HG02870 (cell line): ENCODE measurements around the gene TSC22D2.

Source experiments
- ATAC-seq: cut with Tn5 transposase; IDR thresholded peaks from one replicate; pipeline ENCODE4 v1.9.1; 2021; ENCODE audit warnings: mild to moderate bottlenecking, moderate library complexity; ENCODE audit not compliant: unreplicated experiment

TSC22D2 gene

DNA sequence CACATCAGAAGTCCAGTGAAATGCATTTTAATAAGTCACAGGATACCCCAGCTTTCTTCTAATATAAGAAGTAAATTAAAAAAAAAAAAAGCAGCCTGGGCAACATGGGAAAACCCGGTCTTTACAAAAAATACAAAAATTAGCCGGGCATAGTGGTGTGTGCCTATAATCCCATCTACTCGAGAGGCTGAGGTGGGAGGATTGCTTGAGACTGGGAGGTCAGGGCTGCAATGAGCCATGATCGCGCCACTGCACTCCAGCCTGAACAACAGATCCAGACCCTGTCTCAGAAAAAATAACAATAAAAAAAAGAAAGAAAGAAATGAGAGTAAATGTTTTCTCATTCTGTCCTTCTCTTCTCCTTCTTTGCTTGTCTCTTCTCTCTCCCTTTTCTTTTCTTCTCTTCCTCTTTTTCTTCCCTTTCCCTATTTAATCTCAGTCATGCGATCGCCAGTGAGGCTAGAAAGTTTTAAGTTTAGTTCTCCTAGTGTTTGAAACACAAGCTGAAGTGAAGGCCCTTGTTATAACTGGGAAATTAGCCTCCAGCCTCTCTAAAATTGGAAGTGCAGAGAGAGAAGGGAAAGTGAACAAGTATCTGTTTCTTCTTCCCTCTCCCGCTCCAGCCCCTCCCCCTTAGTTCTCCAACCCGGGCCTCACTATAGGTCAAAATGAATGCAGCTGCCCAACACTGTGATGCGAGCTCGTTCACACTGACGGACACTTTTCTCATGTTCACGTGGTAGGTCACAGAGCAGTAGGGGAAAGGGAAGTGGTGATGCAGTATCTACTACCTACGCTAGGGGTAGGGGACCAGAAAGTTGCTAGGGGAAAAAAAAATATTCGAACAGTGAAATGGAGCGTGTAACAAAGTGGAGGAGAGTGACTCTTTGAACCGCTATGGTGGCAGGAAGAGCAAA lies 23.5 kb upstream of the TSC22D2 start:
- peak; percentile 98 for ATAC-seq

DNA sequence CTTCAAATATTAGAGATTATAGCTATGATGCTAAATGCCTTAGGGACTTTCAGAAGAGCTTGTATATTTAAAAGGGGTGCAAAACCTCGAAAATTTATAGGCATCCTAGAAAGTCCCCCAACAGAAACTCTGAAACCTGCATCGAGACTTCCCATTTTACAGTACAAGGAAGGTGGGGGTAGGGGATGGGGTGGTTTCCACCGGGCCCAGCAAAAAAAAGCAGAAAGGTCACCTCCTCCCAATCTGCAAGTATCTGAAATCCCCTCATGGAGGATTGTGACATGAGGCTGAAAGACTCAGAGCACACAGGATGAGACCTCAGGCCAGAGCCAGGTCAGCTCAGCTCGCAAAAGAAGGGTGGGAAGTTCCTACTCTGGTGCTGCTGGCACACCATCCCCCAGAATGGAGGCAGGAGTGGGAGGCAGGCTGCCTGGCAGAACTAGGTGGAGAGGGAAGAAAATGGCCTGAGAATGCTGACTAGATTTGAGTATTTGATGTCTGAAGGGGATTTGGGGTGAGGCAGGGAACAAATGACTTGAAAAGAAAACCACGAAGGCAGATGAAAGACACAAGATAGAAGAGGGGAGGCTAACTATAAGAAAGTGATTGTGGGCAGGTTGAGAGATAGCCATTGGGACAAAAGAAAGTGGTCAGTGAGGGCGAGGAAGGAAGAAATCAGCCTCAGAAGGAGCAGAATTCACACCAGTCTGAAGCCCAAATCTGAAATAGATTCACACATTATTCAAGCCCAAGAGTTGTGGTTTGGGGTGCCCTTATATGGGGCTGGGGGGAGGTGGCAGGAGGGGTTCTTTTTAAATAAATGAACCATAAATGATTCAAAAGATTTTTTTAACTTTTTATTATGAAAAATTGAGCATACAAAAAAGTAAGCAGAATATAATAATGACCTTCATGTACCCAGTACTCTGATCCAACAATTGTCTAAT lies 22.5 kb upstream of the TSC22D2 start:
- ATAC-seq, result peak; percentile 37

DNA sequence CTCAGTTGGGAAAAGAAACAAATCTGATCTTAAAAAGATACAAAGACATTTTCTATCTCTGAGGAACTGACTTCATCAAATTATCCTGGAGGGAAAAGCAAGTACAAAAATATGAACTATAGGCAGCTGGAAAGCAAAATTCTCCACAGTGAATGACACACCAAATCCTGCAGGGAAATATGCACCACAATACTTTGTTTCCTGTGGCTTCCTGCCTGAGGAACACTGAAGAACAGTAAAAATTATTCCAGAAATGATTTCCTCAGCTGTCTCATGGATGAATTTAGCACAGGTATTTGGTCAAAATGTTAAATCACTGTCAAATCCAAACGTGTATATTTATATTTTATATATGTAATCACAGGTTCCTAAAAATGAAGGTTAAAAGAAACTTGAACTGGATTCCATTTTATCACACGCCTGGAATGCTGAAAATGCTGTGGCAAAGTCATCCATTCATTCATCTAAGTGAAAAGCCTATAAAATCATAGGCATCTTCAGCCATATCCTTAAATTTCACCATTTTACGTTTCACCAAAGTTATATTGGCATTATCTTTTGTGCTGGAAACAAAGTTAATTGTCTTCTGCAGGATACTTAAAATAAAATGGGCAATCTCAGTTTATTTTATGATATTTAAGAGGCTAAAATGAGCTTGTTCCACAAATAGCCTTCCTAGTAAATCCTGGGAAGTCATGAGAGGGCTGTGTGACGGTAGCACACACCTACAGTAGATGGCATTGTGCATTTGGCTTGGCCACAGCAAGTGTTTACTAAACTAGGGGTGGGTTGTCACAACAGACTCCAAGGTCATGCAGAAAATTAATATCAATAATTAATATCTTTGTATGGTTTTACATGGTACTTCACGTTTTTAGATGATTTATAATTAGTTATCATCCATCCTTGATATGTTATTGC lies 19.3 kb upstream of the TSC22D2 start:
- no peak for ATAC-seq

DNA sequence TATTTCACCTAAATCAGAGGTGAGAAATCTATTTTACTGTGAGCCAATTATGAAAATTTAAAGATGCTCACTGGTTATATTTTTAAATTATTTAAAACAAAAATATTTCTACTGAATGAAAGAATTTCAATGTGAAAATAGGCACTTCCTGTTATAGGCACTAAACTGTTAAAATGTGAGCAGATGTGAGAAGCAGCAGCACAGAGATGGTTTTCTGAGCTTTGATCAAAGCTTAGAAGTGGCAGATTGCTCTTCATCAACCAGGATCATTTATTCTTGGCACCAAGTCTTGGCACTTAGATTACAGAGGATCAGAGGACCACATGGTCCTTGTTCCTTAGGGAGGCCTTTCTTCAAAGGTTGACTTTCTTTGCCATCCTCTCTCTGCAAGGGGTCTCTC lies 18.0 kb upstream of the TSC22D2 start:
- ATAC-seq, result no peak

DNA sequence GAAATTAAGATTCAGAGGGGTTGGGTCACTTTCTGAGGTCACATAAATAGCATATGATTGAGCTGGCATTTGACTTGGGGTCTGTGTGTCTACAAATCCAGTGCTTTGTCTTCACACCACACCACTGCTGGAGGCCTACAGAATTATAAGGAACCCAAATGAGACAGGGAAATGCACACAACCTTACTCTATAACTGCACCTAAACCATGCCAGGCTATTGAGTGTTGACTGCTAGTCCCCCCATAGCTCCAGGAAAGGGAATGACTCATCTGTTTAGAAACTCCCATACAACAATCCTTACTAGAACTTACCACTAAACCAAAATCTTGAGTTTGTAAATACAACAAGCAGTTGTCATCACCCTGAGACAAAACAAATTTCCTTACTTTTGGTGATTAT lies 16.9 kb upstream of the TSC22D2 start:
- ATAC-seq, result no peak

DNA sequence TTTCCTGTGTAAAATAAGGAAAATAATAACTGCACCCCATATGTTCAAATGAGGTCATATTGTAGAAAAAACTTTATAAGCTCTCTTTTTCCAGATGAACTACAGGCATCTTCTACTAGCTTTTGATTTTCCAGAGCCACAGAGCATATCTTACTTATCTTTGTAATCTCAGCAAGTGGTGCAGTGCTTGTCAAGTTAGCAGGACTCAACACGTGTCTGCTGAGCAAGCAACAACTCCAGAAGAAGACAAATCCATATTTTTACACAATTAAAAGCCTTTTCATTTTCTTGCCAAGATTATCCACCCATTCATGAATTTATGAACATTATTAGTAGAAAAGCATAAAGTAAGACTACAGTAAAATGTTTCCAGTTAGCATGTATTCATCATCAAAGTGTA lies 14.4 kb upstream of the TSC22D2 start:
- ATAC-seq, result no peak

DNA sequence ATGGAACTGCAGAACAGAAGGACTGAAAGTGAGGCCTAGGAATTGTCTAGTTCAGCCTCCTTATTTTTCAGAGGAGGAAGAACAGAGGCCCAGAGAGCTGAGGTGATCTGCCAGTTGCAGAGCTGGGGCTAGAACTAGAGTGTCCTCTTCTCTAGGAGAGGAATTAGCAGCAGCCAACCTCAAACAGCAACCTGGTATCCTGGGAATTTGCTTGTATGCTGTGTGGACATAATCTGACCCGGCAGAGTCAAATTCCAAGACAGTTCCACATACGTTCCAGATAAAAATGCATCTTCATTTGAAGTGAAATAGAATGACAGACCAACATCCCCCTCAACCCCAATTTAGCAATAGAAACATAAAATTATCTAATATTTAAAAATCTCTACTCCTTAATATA lies 13.5 kb upstream of the TSC22D2 start:
- ATAC-seq, result no peak

DNA sequence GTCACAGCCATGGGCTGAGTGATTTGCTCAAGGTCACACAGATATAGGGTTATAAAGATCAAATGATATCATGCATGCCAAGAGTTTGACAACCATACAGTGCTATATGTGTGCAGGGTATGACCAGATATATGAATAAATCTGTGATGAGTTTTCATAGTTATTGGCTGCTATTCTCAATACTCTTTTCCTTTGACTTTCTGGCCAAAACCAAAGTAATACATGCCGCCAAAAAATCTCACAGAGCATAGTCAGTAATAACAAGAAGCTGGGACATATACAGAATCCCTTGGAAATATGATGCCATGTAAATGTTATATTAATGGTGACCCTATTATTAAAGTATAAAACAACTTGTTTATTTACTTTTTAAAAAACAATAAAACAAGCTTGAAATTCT lies 11.6 kb upstream of the TSC22D2 start:
- no peak for ATAC-seq

DNA sequence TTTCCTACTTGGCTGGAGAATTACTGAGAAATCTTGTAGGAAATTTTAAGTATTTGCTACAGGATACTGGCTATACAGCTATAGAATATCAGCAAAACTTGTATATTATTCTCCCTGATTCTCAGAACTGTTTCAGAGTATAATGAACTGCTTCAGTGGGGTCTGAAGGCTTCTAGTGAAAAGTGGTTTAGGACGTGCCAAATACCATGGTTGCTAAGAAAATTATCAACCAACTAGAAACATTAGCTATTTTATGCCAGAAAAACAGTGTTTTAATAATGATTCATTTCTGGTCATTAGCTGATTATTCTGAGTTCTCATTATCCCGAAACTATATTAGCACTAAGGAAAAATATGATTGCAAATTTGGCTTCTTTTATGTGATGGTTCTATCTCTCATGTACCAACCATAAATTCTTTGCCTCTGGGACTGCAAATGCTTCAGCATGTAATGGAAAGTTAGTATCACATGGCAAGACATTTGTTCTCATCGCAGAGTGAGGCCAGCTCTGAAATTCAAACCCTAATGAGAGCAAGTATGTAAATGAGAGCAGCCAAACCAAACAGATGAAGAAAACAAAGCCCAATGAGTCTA lies 11.0 kb upstream of the TSC22D2 start:
- ATAC-seq, result no peak

DNA sequence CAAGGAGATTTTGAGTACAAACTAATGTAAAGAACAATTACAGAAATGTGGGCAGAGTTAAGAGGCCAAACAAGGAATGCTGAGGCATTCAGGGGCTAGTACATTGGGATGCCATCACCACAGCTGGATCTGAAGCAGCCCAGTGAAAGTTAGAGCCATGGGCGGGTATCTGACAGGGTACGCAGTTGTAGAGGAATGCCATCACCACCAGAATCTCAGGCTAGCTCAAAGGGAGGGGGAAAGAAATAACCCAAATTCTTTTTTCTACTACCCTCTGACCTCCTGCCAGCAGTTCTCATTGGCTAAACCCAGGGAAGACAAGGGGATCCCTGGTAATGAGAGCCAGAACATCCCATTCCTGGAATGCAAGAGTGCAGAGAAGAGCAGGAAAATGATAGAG lies 9.0 kb upstream of the TSC22D2 start:
- no peak for ATAC-seq

DNA sequence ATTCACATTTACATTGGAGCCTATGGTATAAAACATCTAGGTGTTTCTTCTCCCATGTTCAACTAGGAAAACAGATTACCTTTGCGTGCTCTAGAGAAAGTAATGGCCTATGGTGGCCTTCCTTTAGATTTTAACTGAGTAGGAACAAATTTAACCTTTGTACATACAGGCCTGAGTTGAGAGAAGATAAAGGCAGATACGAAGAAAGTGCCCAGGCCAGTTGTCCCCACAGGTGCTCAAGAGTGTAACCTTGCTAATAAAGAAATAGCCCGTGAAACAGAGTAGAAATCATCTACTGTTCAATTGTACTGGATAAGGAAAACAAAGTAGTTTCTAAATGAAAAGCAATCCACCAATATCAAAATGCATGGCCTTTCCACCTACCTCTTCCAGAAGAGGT lies 6.8 kb upstream of the TSC22D2 start:
- ATAC-seq, result no peak

DNA sequence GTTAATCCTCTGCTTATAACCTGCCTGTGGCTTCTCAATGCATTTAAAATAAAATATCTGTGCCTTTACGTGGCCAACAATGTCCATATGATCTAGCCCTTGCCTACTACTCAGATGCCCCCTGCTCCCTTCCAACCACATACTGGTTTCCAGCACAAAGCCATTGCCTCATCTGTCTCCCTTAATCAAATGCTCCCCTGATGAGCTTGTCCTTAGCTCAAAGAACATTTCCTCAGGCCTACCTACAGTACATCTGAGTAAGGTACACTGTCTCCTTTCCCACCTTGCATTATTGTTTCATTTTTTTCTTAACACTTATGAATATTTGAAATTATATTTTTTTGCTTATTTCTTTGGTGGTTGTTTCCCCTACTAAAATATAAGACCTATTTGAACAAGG lies 5.9 kb upstream of the TSC22D2 start:
- no peak for ATAC-seq

DNA sequence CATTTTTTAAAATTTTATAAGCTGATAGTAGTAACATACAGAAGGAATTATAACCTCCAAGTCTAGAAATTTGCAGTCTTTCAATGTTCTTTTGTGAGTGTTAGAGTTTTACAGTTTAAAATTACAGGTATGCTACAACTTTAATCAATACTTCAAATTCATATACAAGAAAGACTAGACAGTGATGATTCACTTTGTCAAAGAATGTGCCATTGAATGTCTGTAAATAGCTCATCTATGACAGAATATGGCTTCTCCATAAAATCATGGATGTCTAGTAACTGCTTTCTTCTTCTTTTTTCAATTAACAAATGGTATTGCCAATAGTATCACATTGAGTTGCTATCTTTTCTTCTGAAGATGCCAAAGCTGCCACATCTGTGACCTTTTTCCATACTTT lies 4.1 kb upstream of the TSC22D2 start:
- no peak for ATAC-seq

DNA sequence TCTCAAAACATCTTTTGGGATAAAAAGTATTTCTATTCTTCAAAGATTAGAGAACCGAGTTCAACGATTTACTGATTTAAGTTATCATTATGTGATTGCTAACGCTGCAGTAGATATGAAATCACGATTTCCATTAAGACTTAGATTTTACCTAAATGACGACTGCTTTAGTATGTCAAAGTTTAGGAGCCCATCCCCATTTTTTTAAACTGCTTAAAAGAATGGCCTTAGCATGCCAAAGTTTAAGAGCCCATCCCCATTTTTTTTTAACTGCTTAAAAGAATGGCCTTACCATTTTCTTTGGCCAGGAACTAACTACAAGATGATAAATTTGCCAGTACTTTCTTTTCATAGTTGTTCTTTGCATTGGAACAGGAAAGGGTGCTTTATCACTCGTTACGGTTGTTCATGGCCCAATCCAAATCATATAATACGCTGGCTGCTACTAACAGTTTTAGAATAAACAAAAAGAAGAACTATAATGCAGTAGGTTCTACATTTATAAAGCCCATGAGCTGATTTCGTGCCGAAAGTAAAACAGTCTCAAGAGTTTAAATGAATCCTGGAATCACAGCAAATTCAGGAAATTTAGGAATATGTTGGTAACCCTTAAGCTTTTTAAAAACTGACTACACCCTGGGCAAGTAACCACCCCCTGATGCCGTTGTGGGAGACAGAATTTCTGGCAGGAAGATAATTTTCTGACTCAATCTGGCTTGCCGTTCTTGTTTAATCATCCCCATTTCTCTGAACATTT lies 869 bp upstream of the TSC22D2 start:
- no peak for ATAC-seq

DNA sequence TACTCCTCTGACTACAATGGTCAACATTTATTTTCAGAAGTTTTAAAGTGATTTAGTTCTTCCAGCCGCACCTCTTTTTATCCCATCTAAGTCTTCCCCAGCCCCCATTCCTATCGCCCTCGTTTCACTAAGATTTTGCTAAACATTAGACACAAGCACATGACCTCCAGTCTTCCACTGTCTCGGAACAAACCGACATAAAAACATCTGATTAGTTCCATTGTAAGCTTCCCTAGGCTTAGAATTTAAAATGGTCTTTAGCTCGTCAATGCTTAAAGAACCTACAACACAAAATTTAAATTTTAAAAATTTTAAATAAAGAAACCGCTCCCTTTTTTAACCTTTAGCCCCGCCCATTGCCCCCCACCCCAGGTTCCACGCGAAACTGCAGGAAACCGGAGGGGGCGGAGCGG lies 284 bp upstream of the TSC22D2 start:
- no peak for ATAC-seq

DNA sequence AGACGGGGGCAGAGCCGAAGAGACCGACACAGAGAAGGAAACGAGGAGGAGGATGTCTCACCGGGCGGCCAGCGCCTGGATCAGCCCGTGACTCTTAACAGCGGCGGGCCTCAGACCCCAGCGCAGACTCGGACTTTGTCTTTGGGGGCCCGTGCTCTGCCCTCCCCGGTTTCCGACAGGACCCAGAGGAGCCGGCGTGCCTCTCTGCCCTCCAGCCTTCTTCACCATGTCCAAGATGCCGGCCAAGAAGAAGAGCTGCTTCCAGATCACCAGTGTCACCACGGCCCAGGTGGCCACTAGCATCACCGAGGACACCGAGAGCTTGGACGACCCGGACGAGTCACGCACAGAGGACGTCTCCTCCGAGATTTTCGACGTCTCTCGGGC lies 1.0 kb downstream of the TSC22D2 start:
- ATAC-seq, result no peak

DNA sequence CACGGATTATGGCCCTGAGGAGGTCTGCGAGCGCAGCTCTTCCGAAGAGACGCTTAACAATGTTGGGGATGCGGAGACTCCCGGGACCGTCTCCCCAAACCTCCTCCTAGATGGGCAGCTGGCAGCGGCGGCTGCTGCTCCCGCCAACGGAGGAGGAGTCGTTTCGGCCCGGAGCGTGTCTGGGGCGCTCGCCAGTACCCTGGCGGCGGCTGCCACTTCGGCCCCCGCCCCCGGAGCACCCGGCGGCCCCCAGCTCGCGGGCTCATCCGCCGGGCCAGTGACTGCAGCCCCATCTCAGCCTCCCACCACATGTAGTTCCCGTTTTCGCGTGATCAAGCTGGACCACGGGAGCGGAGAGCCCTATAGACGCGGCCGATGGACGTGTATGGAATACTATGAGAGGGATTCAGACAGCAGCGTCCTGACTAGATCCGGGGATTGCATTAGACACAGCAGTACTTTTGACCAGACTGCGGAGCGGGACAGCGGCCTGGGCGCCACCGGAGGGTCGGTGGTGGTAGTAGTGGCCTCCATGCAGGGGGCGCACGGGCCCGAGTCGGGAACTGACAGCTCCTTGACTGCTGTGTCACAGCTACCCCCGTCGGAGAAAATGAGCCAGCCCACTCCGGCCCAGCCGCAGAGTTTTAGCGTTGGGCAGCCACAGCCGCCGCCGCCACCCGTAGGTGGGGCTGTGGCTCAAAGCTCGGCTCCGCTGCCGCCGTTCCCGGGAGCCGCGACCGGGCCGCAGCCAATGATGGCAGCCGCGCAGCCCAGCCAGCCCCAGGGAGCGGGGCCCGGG lies 1.6 kb downstream of the TSC22D2 start:
- ATAC-seq, result peak; percentile 32

DNA sequence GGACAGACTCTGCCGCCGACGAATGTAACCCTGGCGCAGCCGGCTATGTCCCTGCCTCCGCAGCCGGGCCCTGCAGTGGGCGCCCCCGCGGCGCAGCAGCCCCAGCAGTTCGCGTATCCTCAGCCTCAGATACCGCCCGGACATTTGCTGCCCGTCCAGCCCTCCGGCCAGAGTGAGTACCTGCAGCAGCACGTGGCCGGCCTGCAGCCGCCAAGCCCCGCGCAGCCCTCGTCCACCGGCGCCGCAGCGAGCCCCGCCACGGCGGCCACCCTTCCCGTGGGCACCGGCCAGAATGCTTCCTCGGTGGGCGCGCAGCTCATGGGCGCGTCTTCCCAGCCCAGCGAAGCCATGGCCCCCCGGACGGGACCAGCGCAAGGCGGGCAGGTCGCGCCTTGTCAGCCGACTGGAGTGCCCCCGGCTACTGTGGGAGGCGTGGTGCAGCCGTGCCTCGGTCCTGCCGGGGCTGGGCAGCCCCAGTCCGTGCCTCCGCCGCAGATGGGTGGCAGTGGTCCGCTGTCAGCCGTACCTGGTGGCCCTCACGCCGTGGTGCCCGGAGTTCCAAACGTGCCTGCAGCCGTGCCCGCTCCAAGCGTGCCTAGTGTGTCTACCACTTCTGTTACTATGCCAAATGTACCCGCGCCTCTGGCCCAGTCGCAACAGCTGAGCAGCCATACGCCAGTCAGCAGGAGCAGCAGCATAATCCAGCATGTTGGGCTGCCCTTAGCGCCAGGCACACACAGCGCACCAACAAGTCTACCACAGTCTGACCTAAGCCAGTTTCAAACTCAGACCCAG lies 2.4 kb downstream of the TSC22D2 start:
- ATAC-seq, result no peak
